K562 (cell line): ENCODE results near the gene DTL. TPM values are rescaled to one million over a fixed set of nuclear protein-coding genes. Genes with fewer than 3 reads are reported as not detected.
A peak's percentile ranks its signal among the peaks of the same experiment; 100 is the strongest.

Source experiments
- ATAC-seq: fragments of 200-7000 bp; cut with Tn5 transposase; 3 replicates; pipeline ENCODE4 v1.9.1; 2020; ENCODE audit warnings: moderate library complexity
- BruUV-seq: library from RNA; stranded (reverse); fragments of 400-500 nt; replicated peaks from 2 replicates; lab custom pipeline; 2021; lab: Mats Ljungman, UMichigan
- CTCF ChIA-PET: fragments of 300-600 bp; formaldehyde crosslinking; extraction: SDS; loops from one replicate; lab custom pipeline; 2021; ENCODE audit warnings: low intra/inter-chr PET ratio; lab: Yijun Ruan, JAX
- POLR2A ChIA-PET: fragments of 300-600, 350-650 bp; sonication (Branson Sonifier 250); formaldehyde crosslinking; extraction: SDS; loops from one replicate; lab custom pipeline; 2021; ENCODE audit warnings: antibody characterized with exemption, inconsistent platforms; lab: Yijun Ruan, JAX
- DNase-seq, 4 experiments: peaks; one replicate each; pipeline versions ENCODE4 v3.0.0 to v3.0.0-alpha.2; 2011 to 2018; ENCODE audit warnings: low spot score in 3 of 4, mixed read lengths in 3 of 4; ENCODE audit errors: extremely low read depth in 1 of 4
- FAIRE-seq: peaks from 2 replicates; lab custom pipeline; 2011; peaks lifted over from hg19 to GRCh38; lab: Jason Lieb, UNC
- H2AFZ ChIP-seq: 2 replicates; pipeline ENCODE4 v1.6.0; 2011; ENCODE audit warnings: low read depth, low read length, control low read depth, inconsistent platforms
- H3K27ac ChIP-seq: fragments of 200-600 bp; 3 replicates; pipeline ENCODE4 v1.8.0; 2011; ENCODE audit warnings: low read depth, mild to moderate bottlenecking, control low read depth, inconsistent platforms, low read length, moderate library complexity, mixed read lengths; ENCODE audit errors: extremely low read depth
- H3K27me3 ChIP-seq, 2 experiments: fragments of 300-600 bp in 1 of 2; 2 replicates in 1 of 2; 3 replicates in 1 of 2; pipeline versions ENCODE4 v1.6.0 to v1.8.0; 2011; ENCODE audit warnings: inconsistent platforms in 2 of 2, low read length in 2 of 2, mild to moderate bottlenecking in 1 of 2, mixed read lengths in 1 of 2, moderate library complexity in 1 of 2; ENCODE audit not compliant: control insufficient read depth in 2 of 2, insufficient read depth in 2 of 2
- H3K36me3 ChIP-seq: fragments of 300-600 bp; 3 replicates; pipeline ENCODE4 v1.8.0; 2011; ENCODE audit warnings: mild to moderate bottlenecking, low read length, inconsistent platforms; ENCODE audit not compliant: control insufficient read depth, insufficient read depth
- H3K4me1 ChIP-seq, 2 experiments: fragments of 200-600 bp in 1 of 2; replicated peaks in 1 of 2; 2 replicates in 1 of 2; 3 replicates in 1 of 2; pipeline versions ENCODE4 v1.5.1 to v1.8.0; 2011; ENCODE audit warnings: inconsistent platforms in 2 of 2, low read length in 2 of 2, mild to moderate bottlenecking in 1 of 2, mixed read lengths in 1 of 2, moderate library complexity in 1 of 2; ENCODE audit not compliant: control insufficient read depth in 2 of 2, insufficient read depth in 2 of 2
- H3K4me2 ChIP-seq: 2 replicates; pipeline ENCODE4 v1.6.1; 2011; ENCODE audit warnings: low read length, control low read depth, inconsistent platforms, mixed read lengths; ENCODE audit not compliant: insufficient read depth
- H3K4me3 ChIP-seq: fragments of 200-600 bp; sonication (generic), shearing (Covaris generic); 2 replicates; pipeline ENCODE4 v1.5.1; 2016; ENCODE audit warnings: control low read depth, inconsistent platforms
- H3K79me2 ChIP-seq: fragments of 200-600 bp; 3 replicates; pipeline ENCODE4 v1.8.0; 2011; ENCODE audit warnings: low read length, inconsistent platforms; ENCODE audit not compliant: control insufficient read depth, insufficient read depth
- H3K9ac ChIP-seq, 2 experiments: 2 replicates each; pipeline versions ENCODE4 v1.6.0 to v1.6.1; 2011; ENCODE audit warnings: low read depth in 2 of 2, low read length in 2 of 2, control low read depth in 1 of 2, inconsistent platforms in 1 of 2, mild to moderate bottlenecking in 1 of 2, mixed read lengths in 1 of 2; ENCODE audit not compliant: insufficient read depth in 1 of 2
- H3K9me1 ChIP-seq: one replicate; pipeline ENCODE4 v1.6.0; 2011; ENCODE audit warnings: inconsistent platforms, mild to moderate bottlenecking, low read length, moderate library complexity; ENCODE audit not compliant: control insufficient read depth, insufficient read depth
- H3K9me3 ChIP-seq: replicated peaks from 2 replicates; pipeline ENCODE4 v1.5.1; 2011; ENCODE audit warnings: low read depth, low read length, inconsistent platforms; ENCODE audit not compliant: control insufficient read depth, insufficient read depth
- H4K20me1 ChIP-seq: replicated peaks from 2 replicates; pipeline ENCODE4 v1.6.1; 2011; ENCODE audit warnings: low read length, inconsistent platforms, mixed read lengths; ENCODE audit not compliant: control insufficient read depth, insufficient read depth
- BCOR ChIP-seq: fragments of 450-650 bp; IDR thresholded peaks from 2 replicates; pipeline ENCODE4 v1.6.1; 2016
- CC2D1A ChIP-seq: fragments of 450-650 bp; IDR thresholded peaks from 2 replicates; pipeline ENCODE4 v1.6.1; 2017; ENCODE audit warnings: mild to moderate bottlenecking
- COPS2 ChIP-seq: fragments of 450-650 bp; conservative IDR thresholded peaks from 2 replicates; pipeline ENCODE4 v1.6.1; 2016; ENCODE audit warnings: mild to moderate bottlenecking, moderate library complexity
- CREB3 ChIP-seq: fragments of 450-650 bp; conservative IDR thresholded peaks from 2 replicates; pipeline ENCODE4 v1.6.1; 2016; ENCODE audit warnings: missing genetic modification characterization, low read depth, mild to moderate bottlenecking, missing compliant biosample characterization, moderate library complexity
- ELF1 ChIP-seq: fragments of 200-800 bp; sonication (Bioruptor generic); IDR thresholded peaks from 2 replicates; pipeline ENCODE4 v1.6.1; 2016; ENCODE audit warnings: missing genetic modification characterization, missing compliant biosample characterization
- NEUROD1 ChIP-seq: fragments of 150-350 bp; IDR thresholded peaks from 2 replicates; pipeline ENCODE4 v1.6.1; 2014; ENCODE audit warnings: borderline replicate concordance, low read length, low read depth; ENCODE audit not compliant: partially characterized antibody
- NFRKB ChIP-seq: fragments of 450-650 bp; IDR thresholded peaks from 2 replicates; pipeline ENCODE4 v1.6.1; 2016; ENCODE audit warnings: low read depth
- NR4A1 ChIP-seq, 2 experiments: fragments of 250-450 bp in 1 of 2; fragments of 450-650 bp in 1 of 2; sonication (Bioruptor Pico) in 1 of 2; IDR thresholded peaks; 2 replicates each; pipeline versions ENCODE4 v1.4.0 to v1.6.1; 2016 to 2020; ENCODE audit warnings: mild to moderate bottlenecking in 2 of 2, missing compliant biosample characterization in 1 of 2, missing genetic modification characterization in 1 of 2, moderate library complexity in 1 of 2
- SMARCA5 ChIP-seq: fragments of 450-650 bp; IDR thresholded peaks from 2 replicates; pipeline ENCODE4 v1.6.1; 2016
- SMARCE1 ChIP-seq: fragments of 450-650 bp; IDR thresholded peaks from 2 replicates; pipeline ENCODE4 v1.7.1; 2016; ENCODE audit warnings: mild to moderate bottlenecking
- TEAD4 ChIP-seq, 2 experiments: sonication (generic) in 1 of 2; formaldehyde crosslinking in 1 of 2; IDR thresholded peaks; 2 replicates each; pipeline versions ENCODE4 v1.6.1 to v1.8.0; 2012 to 2022; ENCODE audit warnings: borderline replicate concordance in 1 of 2, inconsistent platforms in 1 of 2, low read length in 1 of 2, mild to moderate bottlenecking in 1 of 2, missing genetic modification reagents in 1 of 2
- U2AF1 ChIP-seq: fragments of 200-400 bp; formaldehyde crosslinking; optimal IDR thresholded peaks from 2 replicates; pipeline ENCODE3; 2017; ENCODE audit warnings: mild to moderate bottlenecking, low read depth, low read length, moderate library complexity
- YY1 ChIP-seq, 3 experiments: IDR thresholded peaks; 2 replicates each; pipeline ENCODE4 v1.6.1; 2011; ENCODE audit warnings: low read length in 2 of 3, mild to moderate bottlenecking in 2 of 3, moderate library complexity in 2 of 3, borderline replicate concordance in 1 of 3, control low read depth in 1 of 3, low read depth in 1 of 3; ENCODE audit not compliant: insufficient read depth in 3 of 3, insufficient replicate concordance in 2 of 3, control insufficient read depth in 1 of 3, insufficient read length in 1 of 3; ENCODE audit errors: extremely low read depth in 1 of 3
- ZBTB7A ChIP-seq: IDR thresholded peaks from 2 replicates; pipeline ENCODE4 v1.6.1; 2011; ENCODE audit warnings: low read depth, mild to moderate bottlenecking, low read length, moderate library complexity, borderline replicate concordance; ENCODE audit not compliant: control insufficient read depth
- ZNF253 ChIP-seq: fragments of 250-450 bp; sonication (Bioruptor Pico); conservative IDR thresholded peaks from 2 replicates; pipeline ENCODE4 v1.6.1; 2021; ENCODE audit warnings: mild to moderate bottlenecking
- WGBS: fragments of 100-300 bp; shearing (Covaris generic); methylation state at CpG from one replicate; pipeline ENCODE4 v1.1.6; 2016; ENCODE audit warnings: low coverage, mixed read lengths; ENCODE audit not compliant: insufficient coverage; ENCODE audit errors: missing lambda C conversion rate; 5-methylcytosine and 5-hydroxymethylcytosine counted together
- in situ Hi-C: fragments of 300-500 bp; cut with MboI; formaldehyde crosslinking; loops from 4 replicates; pipeline ENCODE4 v1.15.0; 2018; ENCODE audit warnings: inconsistent platforms, mixed read lengths
- intact Hi-C: fragments of 100-400 bp; cut with micrococcal nuclease; formaldehyde crosslinking; loops from 2 replicates; pipeline ENCODE4 v1.14.2; 2022
- polyA plus RNA-seq, 8 experiments: library from polyadenylated mRNA; depleted of rRNA in 4 of 8; stranded (reverse) in 5 of 8; unstranded in 3 of 8; fragments of >200 nt; fragmentation: Nextera tagmentation in 2 of 8; fragmentation: Illumina TruSeq in 1 of 8; extraction: Ambion mirVana in 2 of 8; extraction: Trizol in 1 of 8; gene quantifications; 2 replicates each; pipeline versions ENCODE4 v1.2.1 to v1.2.3, GENCODE V29; 2011 to 2014; ENCODE audit warnings: inconsistent platforms in 1 of 8, missing spikeins in 1 of 8
- total RNA-seq, 7 experiments: library from RNA; depleted of rRNA in 6 of 7; stranded (reverse); fragments of >200 nt in 6 of 7; fragmentation: Illumina TruSeq in 2 of 7; extraction: Trizol in 2 of 7; gene quantifications; 2 replicates each; pipeline versions ENCODE4 v1.2.1 to v1.2.3, GENCODE V29; 2011 to 2021; ENCODE audit warnings: low replicate concordance in 1 of 7

Gene DTL
- total and polyA plus RNA-seq, 9 of the 15 experiments (the other 6 are each of a cell fraction or from before 2014, with no cell fraction given), result 38.3 to 81.0 (median 63.2) TPM

GRCh38 chr1:212152308-212152693 lies 116.8 kb downstream of the DTL start (continued):
- TF ChIP-seq YY1 (IDR thresholded peaks at IDR 0.05; ENCODE audit: borderline replicate concordance in 1 of 3, control insufficient read depth in 1 of 3, extremely low read depth in 1 of 3, insufficient read depth in 3 of 3, insufficient read length in 1 of 3, insufficient replicate concordance in 2 of 3, low read depth in 1 of 3, low read length in 2 of 3) (peak in 2 of 3 experiments; percentile 31 to 82), COPS2 (no peak), U2AF1 (no peak), NR4A1 (CRISPR knock-in tag; IDR thresholded peaks at IDR 0.05) (no peak; the same call in 1 of the 2 replicates), NR4A1 (tag; IDR thresholded peaks at IDR 0.05) (peak; percentile 54; the same call in 1 of the 2 replicates), ELF1 (tag) (0 out of 2 replicates have a peak, but pooled peaks have one; percentile 36), SMARCE1 (peak; percentile 100)

GRCh38 chr1:212152869-212153268 lies 117.3 kb downstream of the DTL start:
- Histone ChIP-seq H3K79me2 (no peaks in the 10 kb centered on the region), H2AFZ (peak overlapping the region; percentile 3; the same call in 1 of the 2 replicates), H4K20me1 (no peaks in the 10 kb centered on the region), H3K9ac (peak overlapping the region in 1 of 2 experiments; percentile 48; a peak in 3 of 4 replicates), H3K27ac (peak overlapping the region; percentile 86), H3K4me1 (peaks cover 37 to 44% of the 10 kb centered on the region in 2 experiments), H3K4me2 (peak overlapping the region; percentile 54), H3K27me3 (no peaks in the 10 kb centered on the region), H3K9me3 (no peaks in the 10 kb centered on the region; the same call in 1 of the 2 replicates), H3K9me1 (no peaks in the 10 kb centered on the region), H3K4me3 (no peak overlapping the region), H3K36me3 (no peaks in the 10 kb centered on the region)
- intact Hi-C loops (loop anchor here (1.0 to 10.0 kb wide), 5 partner anchors 50 to 132 kb away; partner anchors contain the start of gene PPP2R5A), in situ Hi-C loops (no loop called here)
- no peak for FAIRE-seq
- DNase-seq, result no peak
- ChIA-PET POLR2A (interaction anchor here (0.6 to 3.6 kb wide), 16 partner anchors 9 to 321 kb away, joined by 3 to 27 read pairs (median 4); no protein-coding TSS in a partner anchor), CTCF (no interaction called here)
- no TSS peak for BruUV-seq
- 56% methylated on average over 4 of the region's 4 CpGs for WGBS
- peak; percentile 10; the same call in 2 of the 3 replicates for ATAC-seq
- TF ChIP-seq CREB3 (tag), result no peak
- TF ChIP-seq BCOR, result peak; percentile 94
- no peak for TF ChIP-seq ZBTB7A
- TF ChIP-seq CC2D1A, result 0 out of 2 replicates have a peak, but pooled peaks have one; percentile 10
- TF ChIP-seq NEUROD1, result no peak
- peak; percentile 61; the same call in 1 of the 2 replicates for TF ChIP-seq SMARCA5
- 0 out of 2 replicates have a peak, but pooled peaks have one; percentile 46 for TF ChIP-seq NFRKB
- TF ChIP-seq ZNF253 (CRISPR knock-in tag), result no peak
- TF ChIP-seq TEAD4 (IDR thresholded peaks at IDR 0.05; ENCODE audit: low read length), result no peak
- no peak for TF ChIP-seq TEAD4 (CRISPR knock-in tag; IDR thresholded peaks at IDR 0.05; ENCODE audit: borderline replicate concordance)
